HepG2 (cell line): ENCODE data around the gene PNRC1. TPM values are rescaled to one million over a fixed set of nuclear protein-coding genes. Genes with fewer than 3 reads are reported as not detected.

Experiments used
- ATRX ChIP-seq: sonication (generic); formaldehyde crosslinking; IDR thresholded peaks from 2 replicates; pipeline ENCODE4 v1.4.0; 2020; ENCODE audit warnings: missing genetic modification reagents, borderline replicate concordance
- CSRNP2 ChIP-seq: sonication (generic); formaldehyde crosslinking; conservative IDR thresholded peaks from 2 replicates; pipeline ENCODE4 v1.8.0; 2022; ENCODE audit warnings: low read depth, missing genetic modification reagents
- KAT7 ChIP-seq: IDR thresholded peaks from 2 replicates; pipeline ENCODE4 v1.6.1; 2018; ENCODE audit warnings: borderline replicate concordance, missing compliant biosample characterization
- KLF15 ChIP-seq: sonication (generic); formaldehyde crosslinking; IDR thresholded peaks from 2 replicates; pipeline ENCODE4 v1.8.1; 2023; ENCODE audit warnings: borderline replicate concordance, mild to moderate bottlenecking, inconsistent platforms, missing genetic modification reagents, mixed read lengths
- MEF2D ChIP-seq: sonication (generic); formaldehyde crosslinking; IDR thresholded peaks from 2 replicates; pipeline ENCODE4 v1.5.1; 2020; ENCODE audit warnings: mild to moderate bottlenecking, missing genetic modification reagents
- MEIS2 ChIP-seq: sonication (generic); formaldehyde crosslinking; IDR thresholded peaks from 2 replicates; pipeline ENCODE4 v1.9.0; 2021; ENCODE audit warnings: mild to moderate bottlenecking, missing genetic modification reagents
- MIER2 ChIP-seq: IDR thresholded peaks from 2 replicates; pipeline ENCODE4 v1.6.1; 2016; ENCODE audit warnings: missing biosample characterization, missing genetic modification reagents
- NFE2L1 ChIP-seq: sonication (generic); formaldehyde crosslinking; IDR thresholded peaks from 2 replicates; pipeline ENCODE4 v1.4.0; 2020; ENCODE audit warnings: missing genetic modification reagents, mild to moderate bottlenecking, borderline replicate concordance
- PLSCR1 ChIP-seq: sonication (generic); formaldehyde crosslinking; IDR thresholded peaks from 2 replicates; pipeline ENCODE4 v1.5.0; 2020; ENCODE audit warnings: missing genetic modification reagents, mild to moderate bottlenecking, borderline replicate concordance
- SNAI1 ChIP-seq: sonication (generic); formaldehyde crosslinking; IDR thresholded peaks from 2 replicates; pipeline ENCODE4 v1.5.0; 2020; ENCODE audit warnings: mild to moderate bottlenecking, missing genetic modification reagents, borderline replicate concordance
- STAG1 ChIP-seq: sonication (generic); formaldehyde crosslinking; IDR thresholded peaks from 2 replicates; pipeline ENCODE4 v1.4.0; 2020; ENCODE audit warnings: missing genetic modification reagents
- TP53 ChIP-seq: sonication (generic); formaldehyde crosslinking; conservative IDR thresholded peaks from 2 replicates; pipeline ENCODE4 v1.4.0; 2020; ENCODE audit warnings: missing genetic modification reagents
- ZBTB33 ChIP-seq: sonication (generic); formaldehyde crosslinking; IDR thresholded peaks from 2 replicates; pipeline ENCODE4 v1.4.0; 2020; ENCODE audit warnings: missing genetic modification reagents
- ZBTB38 ChIP-seq: sonication (generic); formaldehyde crosslinking; IDR thresholded peaks from 2 replicates; pipeline ENCODE4 v1.5.1; 2020; ENCODE audit warnings: mild to moderate bottlenecking, missing genetic modification reagents
- ZBTB7A ChIP-seq: sonication (generic); formaldehyde crosslinking; IDR thresholded peaks from 2 replicates; pipeline ENCODE4 v1.8.0; 2022; ENCODE audit warnings: mild to moderate bottlenecking, missing genetic modification reagents
- ZFP1 ChIP-seq: IDR thresholded peaks from 2 replicates; pipeline ENCODE4 v1.6.1; 2016
- ZNF280D ChIP-seq: sonication (generic); formaldehyde crosslinking; IDR thresholded peaks from 2 replicates; pipeline ENCODE4 v1.5.1; 2020; ENCODE audit warnings: mild to moderate bottlenecking, missing genetic modification reagents
- ZNF3 ChIP-seq: IDR thresholded peaks from 2 replicates; pipeline ENCODE4 v1.7.0; 2017; ENCODE audit warnings: inconsistent platforms
- ZNF451 ChIP-seq: sonication (generic); formaldehyde crosslinking; IDR thresholded peaks from 2 replicates; pipeline ENCODE4 v1.5.0; 2020; ENCODE audit warnings: mild to moderate bottlenecking, missing genetic modification reagents
- ZNF558 ChIP-seq: sonication (generic); formaldehyde crosslinking; IDR thresholded peaks from 2 replicates; pipeline ENCODE4 v1.9.0; 2022; ENCODE audit warnings: mild to moderate bottlenecking, missing genetic modification reagents, borderline replicate concordance
- ZNF644 ChIP-seq: IDR thresholded peaks from 2 replicates; pipeline ENCODE4 v1.6.1; 2016; ENCODE audit warnings: low read depth
- ZNF7 ChIP-seq: IDR thresholded peaks from 2 replicates; pipeline ENCODE4 v1.6.1; 2016; ENCODE audit warnings: missing biosample characterization, missing genetic modification reagents
- ZNF878 ChIP-seq: sonication (generic); formaldehyde crosslinking; IDR thresholded peaks from 2 replicates; pipeline ENCODE4 v1.8.1; 2023; ENCODE audit warnings: mild to moderate bottlenecking, missing genetic modification reagents, moderate library complexity
- polyA plus RNA-seq, 8 experiments: library from polyadenylated mRNA; depleted of rRNA in 3 of 8; stranded (reverse) in 7 of 8; unstranded in 1 of 8; fragments of >200 nt; fragmentation: Illumina TruSeq in 4 of 8; extraction: Trizol in 4 of 8; gene quantifications; 2 replicates each; pipeline versions ENCODE4 v1.2.1 to v1.2.3, GENCODE V29; 2011 to 2016; ENCODE audit warnings: low read depth in 4 of 8, missing spikeins in 1 of 8, mixed read lengths in 1 of 8; ENCODE audit not compliant: insufficient read depth in 1 of 8
- total RNA-seq, 5 experiments: library from RNA; depleted of rRNA; stranded (reverse); fragments of >200 nt; fragmentation: Illumina TruSeq; extraction: Trizol; gene quantifications; 2 replicates each; pipeline ENCODE4 v1.2.3, GENCODE V29; 2016; ENCODE audit warnings: low read depth in 1 of 5

PNRC1 gene
- total and polyA plus RNA-seq, 2 of the 13 experiments (the other 11 are each of a cell fraction or from before 2014, with no cell fraction given), result 17.6 to 36.0 TPM

- no peak for TF ChIP-seq ZBTB33
- peak; percentile 18; the same call in 1 of the 2 replicates for TF ChIP-seq ZBTB7A
- TF ChIP-seq MIER2 (CRISPR knock-in tag), result 0 out of 2 replicates have a peak, but pooled peaks have one; percentile 33
- TF ChIP-seq ZNF7, result no peak
- TF ChIP-seq ZFP1, result no peak
- no peak for TF ChIP-seq STAG1 (CRISPR knock-in tag)
- TF ChIP-seq ATRX, result no peak
- no peak for TF ChIP-seq CSRNP2 (CRISPR knock-in tag)
- 0 out of 2 replicates have a peak, but pooled peaks have one; percentile 56 for TF ChIP-seq KAT7
- peak; percentile 63; the same call in 1 of the 2 replicates for TF ChIP-seq ZNF878 (CRISPR knock-in tag)
- no peak for TF ChIP-seq ZNF644 (CRISPR knock-in tag)
- TF ChIP-seq MEF2D, result peak; percentile 98
- TF ChIP-seq MEIS2 (CRISPR knock-in tag), result no peak; the same call in 1 of the 2 replicates
- TF ChIP-seq TP53 (CRISPR knock-in tag), result no peak; the same call in 1 of the 2 replicates
- TF ChIP-seq SNAI1, result no peak
- TF ChIP-seq ZNF3 (CRISPR knock-in tag), result no peak
- TF ChIP-seq NFE2L1 (CRISPR knock-in tag), result no peak
- peak; percentile 31; the same call in 1 of the 2 replicates for TF ChIP-seq PLSCR1
- TF ChIP-seq ZNF451, result no peak
- TF ChIP-seq ZNF280D (CRISPR knock-in tag), result no peak
- peak; percentile 81 for TF ChIP-seq ZBTB38 (CRISPR knock-in tag)
- peak; percentile 25; the same call in 1 of the 2 replicates for TF ChIP-seq KLF15 (CRISPR knock-in tag)
- TF ChIP-seq ZNF558, result peak; percentile 81; the same call in 1 of the 2 replicates
Observed at GRCh38 chr6:89081423-89082322, 1.1 kb downstream of the PNRC1 start (continued).
